ENCODE data around the gene PRSS1.

Gene PRSS1

DNA sequence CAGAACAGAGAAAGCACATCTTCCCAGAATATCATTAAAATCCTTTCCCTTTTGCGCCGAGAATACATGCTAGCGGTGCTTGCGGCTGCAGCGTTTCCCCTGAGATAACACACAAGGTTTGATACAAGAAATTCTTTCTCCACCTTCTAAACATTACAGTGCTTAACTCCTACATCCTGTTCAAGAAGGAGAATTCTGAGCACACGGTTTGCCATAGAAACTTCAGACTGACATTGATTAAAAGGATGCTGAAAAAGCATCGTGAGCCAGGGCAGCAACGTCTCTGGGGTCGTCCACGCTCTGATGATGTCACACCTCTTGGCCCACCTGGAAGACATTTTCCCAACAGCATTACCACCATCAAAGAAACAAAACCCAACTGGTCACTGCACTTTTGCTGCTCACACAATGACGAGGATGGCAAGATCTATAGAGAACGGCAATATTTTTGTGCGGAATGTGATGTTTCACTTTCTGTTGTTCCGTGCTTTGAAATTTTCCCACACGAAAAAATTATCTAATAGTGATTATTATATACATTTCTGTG, 27.0 kb upstream of the PRSS1 start:
- Histone ChIP-seq H2AFZ (ENCODE audit: low read depth, low read length) (no peak overlapping the region), H3K4me2 (ENCODE audit: insufficient read depth, low read length) (no peak overlapping the region), H3K79me2 (ENCODE audit: insufficient read depth, low read length) (no peaks in the 10 kb centered on the region)

DNA sequence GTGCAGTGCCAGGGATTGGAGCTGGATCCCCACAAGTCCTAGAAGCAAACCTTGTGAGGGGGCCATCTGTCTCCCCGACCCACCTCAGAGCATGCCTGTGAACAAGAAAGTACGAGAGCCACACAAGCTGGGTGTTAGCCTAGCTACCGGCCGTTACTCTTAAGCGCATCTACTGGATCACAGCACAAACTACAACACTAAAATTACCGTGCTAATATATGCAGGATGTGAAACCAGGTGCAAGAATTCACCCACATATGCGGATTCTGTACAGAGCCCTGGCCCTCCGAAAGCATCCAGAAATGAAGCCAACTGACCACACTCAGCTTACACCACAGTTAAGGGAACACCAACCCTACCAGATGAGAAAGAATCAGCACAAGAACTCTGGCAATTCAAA, 16.0 kb upstream of the PRSS1 start:
- no peaks in the 10 kb centered on the region for H3K4me1 ChIP-seq (ENCODE audit: insufficient read depth, low read length)
- no peak overlapping the region for H3K9ac ChIP-seq (ENCODE audit: low read depth, low read length)
- H4K20me1 ChIP-seq (ENCODE audit: insufficient read depth, low read length): no peaks in the 10 kb centered on the region
- TF ChIP-seq, protein P1, sequence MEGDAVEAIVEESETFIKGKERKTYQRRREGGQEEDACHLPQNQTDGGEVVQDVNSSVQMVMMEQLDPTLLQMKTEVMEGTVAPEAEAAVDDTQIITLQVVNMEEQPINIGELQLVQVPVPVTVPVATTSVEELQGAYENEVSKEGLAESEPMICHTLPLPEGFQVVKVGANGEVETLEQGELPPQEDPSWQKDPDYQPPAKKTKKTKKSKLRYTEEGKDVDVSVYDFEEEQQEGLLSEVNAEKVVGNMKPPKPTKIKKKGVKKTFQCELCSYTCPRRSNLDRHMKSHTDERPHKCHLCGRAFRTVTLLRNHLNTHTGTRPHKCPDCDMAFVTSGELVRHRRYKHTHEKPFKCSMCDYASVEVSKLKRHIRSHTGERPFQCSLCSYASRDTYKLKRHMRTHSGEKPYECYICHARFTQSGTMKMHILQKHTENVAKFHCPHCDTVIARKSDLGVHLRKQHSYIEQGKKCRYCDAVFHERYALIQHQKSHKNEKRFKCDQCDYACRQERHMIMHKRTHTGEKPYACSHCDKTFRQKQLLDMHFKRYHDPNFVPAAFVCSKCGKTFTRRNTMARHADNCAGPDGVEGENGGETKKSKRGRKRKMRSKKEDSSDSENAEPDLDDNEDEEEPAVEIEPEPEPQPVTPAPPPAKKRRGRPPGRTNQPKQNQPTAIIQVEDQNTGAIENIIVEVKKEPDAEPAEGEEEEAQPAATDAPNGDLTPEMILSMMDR (IDR thresholded peaks at IDR 0.05; ENCODE audit: borderline replicate concordance, extremely low read depth, low read length, poor library complexity, severe bottlenecking): no peak
- no peak for TF ChIP-seq EZH2 (IDR thresholded peaks at IDR 0.05; ENCODE audit: borderline replicate concordance, low read depth, low read length, severe bottlenecking)
- H2AFZ ChIP-seq (ENCODE audit: low read depth, low read length): no peak overlapping the region
- no peak overlapping the region for H3K4me2 ChIP-seq (ENCODE audit: insufficient read depth, low read length)
- no peak overlapping the region for H3K4me3 ChIP-seq (ENCODE audit: low read depth in 1 of 2, low read length in 2 of 2)
- H3K27me3 ChIP-seq (ENCODE audit: insufficient read depth, low read length, poor library complexity): no peaks in the 10 kb centered on the region
- no peak for ATAC-seq (ENCODE audit: insufficient read depth, low read depth)
- H3K9me3 ChIP-seq (ENCODE audit: insufficient read depth, low read length, severe bottlenecking): no peaks in the 10 kb centered on the region
- DNase-seq: no peak
- no peak overlapping the region for H3K27ac ChIP-seq (ENCODE audit: low read length)
- H3K79me2 ChIP-seq (ENCODE audit: insufficient read depth, low read length): no peaks in the 10 kb centered on the region
- H3K36me3 ChIP-seq (ENCODE audit: insufficient read depth, low read length): no peaks in the 10 kb centered on the region

More for the DNA sequence above, 27.0 kb upstream of the PRSS1 start:
- no peak for TF ChIP-seq EZH2 (IDR thresholded peaks at IDR 0.05; ENCODE audit: borderline replicate concordance, low read depth, low read length, severe bottlenecking)
- TF ChIP-seq, protein P1 (IDR thresholded peaks at IDR 0.05; ENCODE audit: borderline replicate concordance, extremely low read depth, low read length, poor library complexity, severe bottlenecking): no peak
- no peak for ATAC-seq (ENCODE audit: insufficient read depth, low read depth)
- Histone ChIP-seq H4K20me1 (ENCODE audit: insufficient read depth, low read length) (no peaks in the 10 kb centered on the region), H3K4me1 (ENCODE audit: insufficient read depth, low read length) (no peaks in the 10 kb centered on the region), H3K4me3 (ENCODE audit: low read depth in 1 of 2, low read length in 2 of 2) (no peak overlapping the region), H3K27ac (ENCODE audit: low read length) (no peak overlapping the region), H3K9me3 (ENCODE audit: insufficient read depth, low read length, severe bottlenecking) (no peaks in the 10 kb centered on the region), H3K36me3 (ENCODE audit: insufficient read depth, low read length) (no peaks in the 10 kb centered on the region), H3K27me3 (ENCODE audit: insufficient read depth, low read length, poor library complexity) (no peaks in the 10 kb centered on the region), H3K9ac (ENCODE audit: low read depth, low read length) (no peak overlapping the region)
- no peak for DNase-seq

DNA sequence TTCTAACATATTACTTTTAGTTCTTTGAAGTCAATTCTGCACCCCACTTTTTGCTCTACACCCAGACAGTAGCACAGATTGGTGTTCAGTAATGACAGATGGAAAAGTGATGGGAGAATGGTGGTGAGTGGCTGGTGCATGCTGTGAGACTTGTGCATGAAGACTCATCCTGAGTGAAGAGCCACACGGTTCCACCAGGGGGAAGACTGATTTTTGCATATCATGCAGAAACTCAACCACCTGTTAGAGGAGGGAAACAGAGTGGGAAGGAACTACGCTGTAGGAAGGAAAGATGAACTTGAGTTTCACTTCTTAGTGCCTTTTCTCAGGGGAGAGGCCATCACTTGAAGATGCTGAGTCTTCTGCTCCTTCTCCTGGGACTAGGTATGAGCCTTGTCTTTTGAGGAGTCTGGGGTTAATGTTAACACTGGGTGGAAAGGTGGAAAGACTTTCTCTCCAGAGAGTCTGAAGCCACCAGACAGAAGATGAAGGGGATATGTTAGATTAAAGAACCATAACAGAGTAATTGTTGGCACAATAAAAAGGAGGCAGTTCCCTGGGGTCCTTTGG, 9.3 kb upstream of the PRSS1 start:
- TF ChIP-seq, protein P1 (IDR thresholded peaks at IDR 0.05; ENCODE audit: borderline replicate concordance, extremely low read depth, low read length, poor library complexity, severe bottlenecking): no peak
- no peak for TF ChIP-seq EZH2 (IDR thresholded peaks at IDR 0.05; ENCODE audit: borderline replicate concordance, low read depth, low read length, severe bottlenecking)

More for the DNA sequence above, 9.3 kb upstream of the PRSS1 start:
- H3K27ac ChIP-seq (ENCODE audit: low read length): no peak overlapping the region
- H3K27me3 ChIP-seq (ENCODE audit: insufficient read depth, low read length, poor library complexity): no peaks in the 10 kb centered on the region
- ATAC-seq (ENCODE audit: insufficient read depth, low read depth) (no peak), DNase-seq (no peak)
- H3K4me3 ChIP-seq (ENCODE audit: low read depth in 1 of 2, low read length in 2 of 2): no peak overlapping the region
- H3K36me3 ChIP-seq (ENCODE audit: insufficient read depth, low read length): no peaks in the 10 kb centered on the region
- no peak overlapping the region for H2AFZ ChIP-seq (ENCODE audit: low read depth, low read length)
- no peaks in the 10 kb centered on the region for H4K20me1 ChIP-seq (ENCODE audit: insufficient read depth, low read length)
- H3K79me2 ChIP-seq (ENCODE audit: insufficient read depth, low read length): no peaks in the 10 kb centered on the region
- no peaks in the 10 kb centered on the region for H3K4me1 ChIP-seq (ENCODE audit: insufficient read depth, low read length)
- no peaks in the 10 kb centered on the region for H3K9me3 ChIP-seq (ENCODE audit: insufficient read depth, low read length, severe bottlenecking)
- H3K9ac ChIP-seq (ENCODE audit: low read depth, low read length): no peak overlapping the region
- no peak overlapping the region for H3K4me2 ChIP-seq (ENCODE audit: insufficient read depth, low read length)
